Gastroesophageal sphincter (tissue), 3 donors: Measurements from ENCODE around the gene NARF.

Experiments used
- CTCF ChIP-seq, 4 experiments: fragments of 200-600 bp in 2 of 4; fragments of 450-650 bp in 2 of 4; sonication (generic) in 1 of 4; IDR thresholded peaks; one replicate each; pipeline ENCODE4 v1.5.1; 2017 to 2019; ENCODE audit warnings: antibody characterized with exemption in 4 of 4, mild to moderate bottlenecking in 2 of 4, moderate library complexity in 2 of 4
- POLR2A ChIP-seq, 2 donors: fragments of 450-650 bp; IDR thresholded peaks; one replicate each; pipeline ENCODE4 v1.6.1; 2017; ENCODE audit warnings: antibody characterized with exemption in 2 of 2, mild to moderate bottlenecking in 2 of 2, moderate library complexity in 1 of 2

GRCh38 chr17:82525712-82526111 lies 67.2 kb downstream of the NARF start:
- TF ChIP-seq CTCF (IDR thresholded peaks at IDR 0.05) (no peak), POLR2A (IDR thresholded peaks at IDR 0.05) (no peak)
